HG03469 (cell line): ENCODE data around the gene SCRG1.

ENCODE experiments used
- ATAC-seq: cut with Tn5 transposase; IDR thresholded peaks from one replicate; pipeline ENCODE4 v1.9.1; 2021; ENCODE audit warnings: mild to moderate bottlenecking, moderate library complexity, moderate number of reproducible peaks; ENCODE audit not compliant: unreplicated experiment

The SCRG1 gene

GRCh38 chr4:173398779-173399415, at the start of gene SCRG1:
Gene SCRG1, minus strand, starts transcription at chr4:173399116. Its CDS starts 7,702 bp downstream, at chr4:173391414.
- no peak for ATAC-seq

GRCh38 chr4:173448103-173448502, 49.2 kb upstream of the SCRG1 start:
- ATAC-seq: no peak

GRCh38 chr4:173446416-173446815, 47.5 kb upstream of the SCRG1 start:
- peak; percentile 90 for ATAC-seq

GRCh38 chr4:173443121-173443520, 44.2 kb upstream of the SCRG1 start:
- no peak for ATAC-seq

- ATAC-seq: no peak
Observed at GRCh38 chr4:173442223-173442932, 43.5 kb upstream of the SCRG1 start.

- ATAC-seq: no peak
Observed at GRCh38 chr4:173440888-173441287, 42.0 kb upstream of the SCRG1 start.

- ATAC-seq: no peak
Observed at GRCh38 chr4:173436771-173437265, 37.9 kb upstream of the SCRG1 start.

- no peak for ATAC-seq
Observed at GRCh38 chr4:173436149-173436579, 37.2 kb upstream of the SCRG1 start.

- ATAC-seq: no peak
Observed at GRCh38 chr4:173434231-173434630, 35.3 kb upstream of the SCRG1 start.

GRCh38 chr4:173433447-173433846, 34.5 kb upstream of the SCRG1 start:
- ATAC-seq: no peak

- peak; percentile 78 for ATAC-seq
Observed at GRCh38 chr4:173432430-173432829, 33.5 kb upstream of the SCRG1 start.

GRCh38 chr4:173426064-173426463, 27.1 kb upstream of the SCRG1 start:
- no peak for ATAC-seq

- ATAC-seq: no peak
Observed at GRCh38 chr4:173424899-173425805, 26.2 kb upstream of the SCRG1 start.

GRCh38 chr4:173420801-173421200, 21.9 kb upstream of the SCRG1 start:
- no peak for ATAC-seq

- ATAC-seq: peak; percentile 51
Observed at GRCh38 chr4:173420324-173420752, 21.4 kb upstream of the SCRG1 start.

- no peak for ATAC-seq
Observed at GRCh38 chr4:173418639-173419038, 19.7 kb upstream of the SCRG1 start.

GRCh38 chr4:173417833-173418232, 18.9 kb upstream of the SCRG1 start:
- ATAC-seq: no peak

GRCh38 chr4:173415885-173416653, 17.2 kb upstream of the SCRG1 start:
- no peak for ATAC-seq

- ATAC-seq: no peak
Observed at GRCh38 chr4:173415092-173415491, 16.2 kb upstream of the SCRG1 start.

GRCh38 chr4:173414456-173414855, 15.5 kb upstream of the SCRG1 start:
- no peak for ATAC-seq
